ENCODE measurements around the gene MAP7D1.

The MAP7D1 gene

GRCh38 chr1:36155408-36156328 is at the start of gene MAP7D1:
TSS of gene MAP7D1 (plus strand) at chr1:36156160. CDS start at chr1:36156418, 258 bp downstream.
- DNase-seq (ENCODE audit: low read depth), result peak; percentile 87
- peak within 1 kb of the TSS; percentile 69 for H3K4me3 ChIP-seq (ENCODE audit: low read depth, low read length)
- TF ChIP-seq POLR2A (IDR thresholded peaks at IDR 0.05; ENCODE audit: extremely low read depth, insufficient read length) (peak; percentile 34), MYC (IDR thresholded peaks at IDR 0.05; ENCODE audit: low read depth, low read length) (0 out of 2 replicates have a peak, but pooled peaks have one; percentile 1), MAX (IDR thresholded peaks at IDR 0.05; ENCODE audit: low read depth, low read length) (no peak)

- no peak overlapping the region for H3K4me3 ChIP-seq (ENCODE audit: low read depth, low read length)
- no peak for DNase-seq (ENCODE audit: low read depth)
- TF ChIP-seq MAX (IDR thresholded peaks at IDR 0.05; ENCODE audit: low read depth, low read length), result no peak
- TF ChIP-seq CTCF (IDR thresholded peaks at IDR 0.05; ENCODE audit: low read depth, low read length), result no peak
- TF ChIP-seq MYC (IDR thresholded peaks at IDR 0.05; ENCODE audit: low read depth, low read length), result no peak
- no peak for TF ChIP-seq POLR2A (IDR thresholded peaks at IDR 0.05; ENCODE audit: extremely low read depth, insufficient read length)
Measured at GRCh38 chr1:36106269-36106668, 49.7 kb upstream of the MAP7D1 start.

- TF ChIP-seq POLR2A (IDR thresholded peaks at IDR 0.05; ENCODE audit: extremely low read depth, insufficient read length), result no peak
- no peak for TF ChIP-seq MAX (IDR thresholded peaks at IDR 0.05; ENCODE audit: low read depth, low read length)
- TF ChIP-seq MYC (IDR thresholded peaks at IDR 0.05; ENCODE audit: low read depth, low read length), result no peak
- no peak overlapping the region for H3K4me3 ChIP-seq (ENCODE audit: low read depth, low read length)
- no peak for DNase-seq (ENCODE audit: low read depth)
Measured at GRCh38 chr1:36107394-36107793, 48.6 kb upstream of the MAP7D1 start.

GRCh38 chr1:36108314-36108713 is 47.6 kb upstream of the MAP7D1 start:
- DNase-seq (ENCODE audit: low read depth), result no peak

GRCh38 chr1:36109041-36109679 is 46.8 kb upstream of the MAP7D1 start:
- TF ChIP-seq CTCF (IDR thresholded peaks at IDR 0.05; ENCODE audit: low read depth, low read length) (no peak), MAX (IDR thresholded peaks at IDR 0.05; ENCODE audit: low read depth, low read length) (no peak), POLR2A (IDR thresholded peaks at IDR 0.05; ENCODE audit: extremely low read depth, insufficient read length) (no peak), MYC (IDR thresholded peaks at IDR 0.05; ENCODE audit: low read depth, low read length) (no peak)
- no peak overlapping the region for H3K4me3 ChIP-seq (ENCODE audit: low read depth, low read length)
- DNase-seq (ENCODE audit: low read depth), result peak; percentile 42

More at GRCh38 chr1:36108314-36108713, 47.6 kb upstream of the MAP7D1 start:
- TF ChIP-seq MYC (IDR thresholded peaks at IDR 0.05; ENCODE audit: low read depth, low read length), result no peak
- TF ChIP-seq POLR2A (IDR thresholded peaks at IDR 0.05; ENCODE audit: extremely low read depth, insufficient read length), result no peak
- no peak for TF ChIP-seq MAX (IDR thresholded peaks at IDR 0.05; ENCODE audit: low read depth, low read length)
- no peak for TF ChIP-seq CTCF (IDR thresholded peaks at IDR 0.05; ENCODE audit: low read depth, low read length)
- no peak overlapping the region for H3K4me3 ChIP-seq (ENCODE audit: low read depth, low read length)

GRCh38 chr1:36111151-36111550 is 44.8 kb upstream of the MAP7D1 start:
- H3K4me3 ChIP-seq (ENCODE audit: low read depth, low read length), result no peak overlapping the region
- TF ChIP-seq MAX (IDR thresholded peaks at IDR 0.05; ENCODE audit: low read depth, low read length), result no peak
- TF ChIP-seq MYC (IDR thresholded peaks at IDR 0.05; ENCODE audit: low read depth, low read length), result no peak
- no peak for TF ChIP-seq POLR2A (IDR thresholded peaks at IDR 0.05; ENCODE audit: extremely low read depth, insufficient read length)
- TF ChIP-seq CTCF (IDR thresholded peaks at IDR 0.05; ENCODE audit: low read depth, low read length), result no peak
- no peak for DNase-seq (ENCODE audit: low read depth)
